ENCODE measurements around the gene PPM1L.
A peak's percentile ranks its signal among the peaks of the same experiment; 100 is the strongest.

PPM1L gene

DNA sequence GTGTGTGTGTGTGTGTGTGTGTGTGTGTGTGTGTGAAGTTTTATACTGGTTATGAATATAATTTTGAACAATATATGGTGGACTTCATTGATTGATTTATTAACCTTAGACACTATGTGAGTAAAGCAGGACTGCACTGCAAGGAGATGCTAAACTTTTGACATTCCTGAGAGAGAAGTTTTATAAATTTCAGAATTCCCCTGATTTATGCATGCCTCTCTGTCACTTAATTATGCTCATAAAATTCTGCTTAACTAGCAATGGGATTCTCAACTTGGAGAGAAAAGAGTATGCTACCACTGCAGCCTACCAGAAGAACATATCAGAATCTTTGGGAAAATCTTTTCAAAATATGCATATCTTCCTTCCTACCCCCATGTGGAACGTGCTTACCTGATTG lies 204.5 kb downstream of the PPM1L start:
- H3K4me3 ChIP-seq (ENCODE audit: low read depth, low read length), result no peak overlapping the region
- TF ChIP-seq, protein P1, sequence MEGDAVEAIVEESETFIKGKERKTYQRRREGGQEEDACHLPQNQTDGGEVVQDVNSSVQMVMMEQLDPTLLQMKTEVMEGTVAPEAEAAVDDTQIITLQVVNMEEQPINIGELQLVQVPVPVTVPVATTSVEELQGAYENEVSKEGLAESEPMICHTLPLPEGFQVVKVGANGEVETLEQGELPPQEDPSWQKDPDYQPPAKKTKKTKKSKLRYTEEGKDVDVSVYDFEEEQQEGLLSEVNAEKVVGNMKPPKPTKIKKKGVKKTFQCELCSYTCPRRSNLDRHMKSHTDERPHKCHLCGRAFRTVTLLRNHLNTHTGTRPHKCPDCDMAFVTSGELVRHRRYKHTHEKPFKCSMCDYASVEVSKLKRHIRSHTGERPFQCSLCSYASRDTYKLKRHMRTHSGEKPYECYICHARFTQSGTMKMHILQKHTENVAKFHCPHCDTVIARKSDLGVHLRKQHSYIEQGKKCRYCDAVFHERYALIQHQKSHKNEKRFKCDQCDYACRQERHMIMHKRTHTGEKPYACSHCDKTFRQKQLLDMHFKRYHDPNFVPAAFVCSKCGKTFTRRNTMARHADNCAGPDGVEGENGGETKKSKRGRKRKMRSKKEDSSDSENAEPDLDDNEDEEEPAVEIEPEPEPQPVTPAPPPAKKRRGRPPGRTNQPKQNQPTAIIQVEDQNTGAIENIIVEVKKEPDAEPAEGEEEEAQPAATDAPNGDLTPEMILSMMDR (IDR thresholded peaks at IDR 0.05; ENCODE audit: low read depth, low read length), result no peak
- no peak for DNase-seq (ENCODE audit: low read depth, low spot score)
- in situ Hi-C loops (cut with HindIII; ENCODE audit: low sequenced_read_pairs), result no loop called here

GRCh38 chr3:160963949-160964348 lies 207.9 kb downstream of the PPM1L start:
- in situ Hi-C loops (cut with HindIII; ENCODE audit: low sequenced_read_pairs), result no loop called here
- TF ChIP-seq, protein P1 (IDR thresholded peaks at IDR 0.05; ENCODE audit: low read depth, low read length), result no peak
- H3K4me3 ChIP-seq (ENCODE audit: low read depth, low read length), result no peak overlapping the region
- no peak for DNase-seq (ENCODE audit: low read depth, low spot score)

DNA sequence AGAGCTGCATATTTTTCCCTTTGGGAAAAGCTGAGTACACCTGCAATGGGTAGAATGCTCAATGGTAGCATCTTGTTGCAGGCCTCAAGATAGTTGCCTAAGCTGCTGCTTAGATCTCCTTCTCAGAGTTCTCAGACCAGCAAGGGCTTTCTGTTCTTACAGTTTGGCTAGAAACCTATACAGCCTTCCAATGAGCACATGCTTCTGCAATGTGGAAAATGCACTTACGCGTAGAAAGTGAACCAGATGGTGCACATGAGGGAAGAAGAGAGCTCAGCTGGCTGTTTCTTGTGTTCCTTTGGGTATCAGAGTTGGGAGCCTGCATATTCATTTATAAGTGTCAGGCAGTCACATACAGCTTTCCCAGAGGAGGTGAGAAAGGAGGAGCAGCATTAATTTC lies 212.7 kb downstream of the PPM1L start:
- TF ChIP-seq, protein P1 (IDR thresholded peaks at IDR 0.05; ENCODE audit: low read depth, low read length), result no peak
- peak; percentile 38 for DNase-seq (ENCODE audit: low read depth, low spot score)
- in situ Hi-C loops (cut with HindIII; ENCODE audit: low sequenced_read_pairs), result no loop called here
- H3K4me3 ChIP-seq (ENCODE audit: low read depth, low read length), result no peak overlapping the region

DNA sequence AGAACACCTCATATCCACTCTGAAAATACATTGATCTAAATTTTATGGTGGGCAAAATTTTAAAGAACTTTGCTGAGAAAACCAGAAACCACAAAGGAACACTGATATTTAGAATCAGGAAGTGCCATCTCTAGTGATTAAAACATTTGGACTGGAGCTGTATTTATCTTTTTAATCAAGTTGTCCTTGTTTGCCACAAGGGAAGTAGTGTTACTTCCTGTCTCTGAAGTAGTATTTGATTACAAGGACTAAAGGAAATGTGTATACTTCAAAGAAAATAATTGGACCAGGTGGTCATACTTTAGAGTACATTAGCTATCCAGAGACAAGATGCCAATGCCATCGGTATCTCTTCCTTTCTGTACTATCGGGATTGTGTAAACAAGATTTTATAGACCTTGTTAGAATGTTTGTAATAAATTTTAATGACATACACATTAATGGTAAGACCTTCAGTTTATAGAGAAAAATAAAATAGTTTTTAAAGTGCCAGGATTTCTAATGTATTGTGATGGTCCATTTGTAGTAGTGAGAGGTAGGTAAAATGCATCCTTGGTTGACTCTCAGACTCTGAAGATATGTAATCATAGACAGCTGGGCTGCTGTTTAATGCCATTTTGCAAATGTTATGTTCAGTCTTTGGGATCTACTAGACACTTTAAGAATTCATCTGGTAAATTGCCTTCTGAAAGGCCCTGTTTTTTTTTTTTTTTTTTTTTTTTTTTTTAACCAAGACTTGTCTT lies 217.2 kb downstream of the PPM1L start:
- TF ChIP-seq, protein P1 (IDR thresholded peaks at IDR 0.05; ENCODE audit: low read depth, low read length), result no peak
- no peak for DNase-seq (ENCODE audit: low read depth, low spot score)
- in situ Hi-C loops (cut with HindIII; ENCODE audit: low sequenced_read_pairs), result no loop called here
- H3K4me3 ChIP-seq (ENCODE audit: low read depth, low read length), result no peak overlapping the region

DNA sequence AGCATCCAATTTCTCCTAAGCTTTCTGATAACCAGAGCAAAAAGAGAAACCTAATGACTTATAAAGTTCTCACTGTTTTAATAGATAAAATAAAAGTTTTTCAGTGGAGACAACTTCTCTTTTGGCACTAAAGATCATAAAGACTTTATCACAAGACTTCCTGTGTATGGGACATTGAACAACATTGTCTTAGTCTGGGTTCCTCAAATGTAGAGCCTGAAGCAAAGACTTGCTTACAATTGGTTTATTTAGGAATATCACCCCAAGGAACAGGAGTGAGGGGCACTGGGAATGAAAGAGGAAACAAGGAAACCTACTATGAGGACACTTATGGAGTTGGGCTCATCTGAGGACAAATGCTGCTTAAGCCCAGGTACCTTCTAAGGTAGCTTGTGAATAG lies 221.7 kb downstream of the PPM1L start:
- TF ChIP-seq, protein P1 (IDR thresholded peaks at IDR 0.05; ENCODE audit: low read depth, low read length), result no peak
- H3K4me3 ChIP-seq (ENCODE audit: low read depth, low read length), result no peak overlapping the region
- DNase-seq (ENCODE audit: low read depth, low spot score), result no peak
- in situ Hi-C loops (cut with HindIII; ENCODE audit: low sequenced_read_pairs), result no loop called here

- H3K4me3 ChIP-seq (ENCODE audit: low read depth, low read length), result no peak overlapping the region
- DNase-seq (ENCODE audit: low read depth, low spot score), result no peak
- TF ChIP-seq, protein P1 (IDR thresholded peaks at IDR 0.05; ENCODE audit: low read depth, low read length), result no peak
- in situ Hi-C loops (cut with HindIII; ENCODE audit: low sequenced_read_pairs), result no loop called here
These were observed 224.7 kb downstream of the PPM1L start for GRCh38 chr3:160980740-160981139.
